GM12878 (cell line): ENCODE data around the gene METTL3. TPM values are rescaled to one million over a fixed set of nuclear protein-coding genes. Genes with fewer than 3 reads are reported as not detected.

Experiments used
- BHLHE40 ChIP-seq, 2 experiments: fragments of 450-650 bp in 1 of 2; IDR thresholded peaks; 2 replicates each; pipeline ENCODE4 v1.6.1; 2011 to 2017; ENCODE audit warnings: low read depth in 2 of 2, borderline replicate concordance in 1 of 2, improper control_type of control experiment in 1 of 2, low read length in 1 of 2, mild to moderate bottlenecking in 1 of 2
- CEBPB ChIP-seq, 2 experiments: fragments of 150-350 bp in 1 of 2; IDR thresholded peaks; 2 replicates each; pipeline ENCODE4 v1.6.1; 2012 to 2014; ENCODE audit warnings: low read depth in 2 of 2, low read length in 2 of 2, borderline replicate concordance in 1 of 2, inconsistent platforms in 1 of 2
- CHD2 ChIP-seq: IDR thresholded peaks from 2 replicates; pipeline ENCODE4 v1.6.1; 2011; ENCODE audit warnings: low read depth, low read length, improper control_type of control experiment, borderline replicate concordance
- CREB1 ChIP-seq: IDR thresholded peaks from 2 replicates; pipeline ENCODE4 v1.6.1; 2012; ENCODE audit warnings: low read depth, mild to moderate bottlenecking, inconsistent platforms
- FOXK2 ChIP-seq: fragments of 450-650 bp; IDR thresholded peaks from 2 replicates; pipeline ENCODE4 v1.6.1; 2017; ENCODE audit warnings: mild to moderate bottlenecking, moderate library complexity
- GATAD2B ChIP-seq: fragments of 450-650 bp; conservative IDR thresholded peaks from 2 replicates; pipeline ENCODE4 v1.6.1; 2017; ENCODE audit warnings: low read depth, mild to moderate bottlenecking, moderate library complexity
- HSF1 ChIP-seq: fragments of 150-350 bp; IDR thresholded peaks from 2 replicates; pipeline ENCODE4 v1.6.1; 2014; ENCODE audit warnings: mild to moderate bottlenecking, low read depth, low read length
- IKZF1 ChIP-seq: fragments of 450-650 bp; conservative IDR thresholded peaks from 2 replicates; pipeline ENCODE4 v1.6.1; 2017; ENCODE audit warnings: antibody characterized with exemption, mild to moderate bottlenecking
- IRF5 ChIP-seq: fragments of 450-650 bp; IDR thresholded peaks from 2 replicates; pipeline ENCODE4 v1.6.1; 2017; ENCODE audit warnings: borderline replicate concordance
- JUNB ChIP-seq: IDR thresholded peaks from 2 replicates; pipeline ENCODE4 v1.6.1; 2016; ENCODE audit warnings: antibody characterized with exemption, mild to moderate bottlenecking
- KLF5 ChIP-seq: fragments of 450-650 bp; IDR thresholded peaks from 2 replicates; pipeline ENCODE4 v1.6.1; 2014; ENCODE audit warnings: mild to moderate bottlenecking; ENCODE audit not compliant: partially characterized antibody
- MTA3 ChIP-seq: IDR thresholded peaks from 2 replicates; pipeline ENCODE4 v1.6.1; 2012; ENCODE audit warnings: low read length, inconsistent platforms, borderline replicate concordance
- MYC ChIP-seq: IDR thresholded peaks from 2 replicates; pipeline ENCODE4 v1.6.1; 2011; ENCODE audit warnings: mild to moderate bottlenecking, low read length, moderate library complexity, inconsistent platforms; ENCODE audit not compliant: insufficient read depth, insufficient replicate concordance, insufficient read length, severe bottlenecking
- NFXL1 ChIP-seq: fragments of 450-650 bp; IDR thresholded peaks from 2 replicates; pipeline ENCODE4 v1.6.1; 2017; ENCODE audit warnings: antibody characterized with exemption, mild to moderate bottlenecking, borderline replicate concordance
- PAX8 ChIP-seq: fragments of 450-650 bp; IDR thresholded peaks from 2 replicates; pipeline ENCODE4 v1.6.1; 2017; ENCODE audit warnings: mild to moderate bottlenecking, moderate library complexity
- PML ChIP-seq: IDR thresholded peaks from 2 replicates; pipeline ENCODE4 v1.6.1; 2012; ENCODE audit warnings: low read length, inconsistent platforms
- POLR2A ChIP-seq: IDR thresholded peaks from 2 replicates; pipeline ENCODE4 v1.6.1; 2011; ENCODE audit warnings: low read depth, mild to moderate bottlenecking, low read length
- POLR2AphosphoS5 ChIP-seq: IDR thresholded peaks from 2 replicates; pipeline ENCODE4 v1.6.1; 2011; ENCODE audit warnings: mild to moderate bottlenecking, low read length, inconsistent platforms
- RAD51 ChIP-seq: fragments of 450-650 bp; IDR thresholded peaks from 2 replicates; pipeline ENCODE4 v1.6.1; 2016; ENCODE audit warnings: moderate library complexity, mild to moderate bottlenecking, inconsistent platforms
- RB1 ChIP-seq: fragments of 450-650 bp; formaldehyde crosslinking; IDR thresholded peaks from 2 replicates; pipeline ENCODE4 v1.6.1; 2017; ENCODE audit warnings: mild to moderate bottlenecking, borderline replicate concordance
- RCOR1 ChIP-seq: conservative IDR thresholded peaks from 2 replicates; pipeline ENCODE4 v1.6.1; 2012; ENCODE audit warnings: low read depth, low read length, improper control_type of control experiment
- RELB ChIP-seq: fragments of 450-650 bp; IDR thresholded peaks from 2 replicates; pipeline ENCODE4 v1.6.1; 2017; ENCODE audit warnings: low read depth, mild to moderate bottlenecking, moderate library complexity
- SMARCA5 ChIP-seq: fragments of 450-650 bp; IDR thresholded peaks from 2 replicates; pipeline ENCODE4 v1.6.1; 2017; ENCODE audit warnings: mild to moderate bottlenecking
- SREBF1 ChIP-seq: IDR thresholded peaks from 2 replicates; pipeline ENCODE4 v1.6.1; 2012; ENCODE audit warnings: mild to moderate bottlenecking, low read length
- YY1 ChIP-seq: IDR thresholded peaks from 2 replicates; pipeline ENCODE4 v1.6.1; 2011; ENCODE audit warnings: low read depth, mild to moderate bottlenecking, low read length
- ZNF207 ChIP-seq: fragments of 450-650 bp; IDR thresholded peaks from 2 replicates; pipeline ENCODE4 v1.6.1; 2014; ENCODE audit warnings: antibody characterized with exemption, mild to moderate bottlenecking, borderline replicate concordance
- ZNF24 ChIP-seq: fragments of 450-650 bp; IDR thresholded peaks from 2 replicates; pipeline ENCODE4 v1.6.1; 2017; ENCODE audit warnings: antibody characterized with exemption, mild to moderate bottlenecking
- ZZZ3 ChIP-seq: IDR thresholded peaks from 2 replicates; pipeline ENCODE4 v1.6.1; 2011; ENCODE audit warnings: low read depth; ENCODE audit not compliant: control insufficient read depth, insufficient read length
- polyA plus RNA-seq, 11 experiments: library from polyadenylated mRNA; depleted of rRNA in 4 of 11; unstranded in 6 of 11; stranded (reverse) in 5 of 11; fragments of >200 nt; fragmentation: Nextera tagmentation in 4 of 11; fragmentation: Illumina TruSeq in 1 of 11; extraction: Ambion mirVana in 4 of 11; extraction: Trizol in 1 of 11; gene quantifications; 1 replicate in 1 of 11; 2 replicates in 10 of 11; pipeline versions ENCODE4 v1.2.1 to v1.2.3, GENCODE V29; 2011 to 2016; ENCODE audit warnings: inconsistent platforms in 2 of 11, missing spikeins in 2 of 11, low read depth in 1 of 11
- total RNA-seq, 4 experiments: library from RNA; depleted of rRNA in 3 of 4; stranded (reverse); fragments of >200 nt in 3 of 4; fragmentation: Illumina TruSeq in 1 of 4; extraction: Trizol in 1 of 4; gene quantifications; 2 replicates each; pipeline versions ENCODE4 v1.2.1 to v1.2.3, GENCODE V29; 2013 to 2021

METTL3 gene
- total and polyA plus RNA-seq, 10 of the 15 experiments (the other 5 are each of a cell fraction or from before 2014, with no cell fraction given), result 32.8 to 165 (median 65.5) TPM

GRCh38 chr14:21455912-21456667 is 55.0 kb downstream of the METTL3 start, which contains the start of gene CHD8 (continued):
- TF ChIP-seq IRF5 (peak; percentile 89), KLF5 (peak; percentile 19), NFXL1 (no peak), ZNF24 (no peak), CEBPB (IDR thresholded peaks at IDR 0.05; ENCODE audit: borderline replicate concordance in 1 of 2, low read depth in 2 of 2, low read length in 2 of 2) (no peak), IKZF1 (peak; percentile 72), JUNB (no peak), MYC (peak; percentile 36), GATAD2B (0 out of 2 replicates have a peak, but pooled peaks have one; percentile 30), CREB1 (peak; percentile 82), HSF1 (no peak), RELB (peak; percentile 46; the same call in 1 of the 2 replicates), PAX8 (peak; percentile 82), MTA3 (0 out of 2 replicates have a peak, but pooled peaks have one; percentile 17), RAD51 (no peak), POLR2AphosphoS5 (peak; percentile 94), SREBF1 (0 out of 2 replicates have a peak, but pooled peaks have one; percentile 25), RCOR1 (peak; percentile 76; the same call in 1 of the 2 replicates), RB1 (peak; percentile 30; the same call in 1 of the 2 replicates), POLR2A (peak; percentile 94), PML (peak; percentile 80), FOXK2 (no peak), ZNF207 (peak; percentile 94; the same call in 1 of the 2 replicates), ZZZ3 (no peak), BHLHE40 (IDR thresholded peaks at IDR 0.05; ENCODE audit: borderline replicate concordance in 1 of 2, low read depth in 2 of 2, low read length in 1 of 2) (peak; percentile 16 to 31; a peak in 2 of 4 replicates), SMARCA5 (peak; percentile 97), YY1 (peak; percentile 98), CHD2 (peak; percentile 95)
